ENCODE results near the gene AK4.

The AK4 gene

GRCh38 chr1:65254320-65255034, 106.5 kb downstream of the AK4 start:
- DNase-seq = peak; percentile 93

DNA sequence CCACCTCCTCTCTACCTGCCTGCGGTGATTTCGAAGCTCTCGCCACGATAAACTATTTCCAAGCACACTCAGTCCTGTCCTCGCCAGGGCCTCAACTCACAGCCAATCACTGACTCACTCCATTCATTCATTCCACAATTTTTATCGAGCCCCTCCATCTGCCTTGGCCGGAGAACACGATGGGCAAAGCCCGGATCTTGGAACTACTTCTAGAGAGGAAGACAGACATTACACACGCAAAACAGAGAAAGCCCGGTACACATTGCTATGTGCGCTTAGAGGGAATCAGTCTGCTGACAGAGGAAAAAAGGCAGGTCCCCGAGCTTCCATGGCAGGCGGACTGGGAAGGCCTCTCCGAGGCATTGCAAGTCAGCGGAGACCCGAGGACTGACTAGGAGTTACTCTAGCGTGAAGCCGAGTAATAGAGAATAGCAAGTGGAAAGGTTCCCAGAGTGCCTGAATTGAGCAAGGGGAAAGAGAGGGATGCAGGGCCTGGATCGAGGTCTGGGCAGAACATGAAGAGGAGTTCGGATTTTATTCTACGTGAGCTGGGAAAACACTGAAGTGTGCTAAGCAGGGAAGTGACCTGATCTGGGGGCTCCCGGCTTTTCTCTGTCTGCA, 107.1 kb downstream of the AK4 start:
- no peak for DNase-seq

GRCh38 chr1:65255656-65256050, 107.7 kb downstream of the AK4 start:
- no peak for DNase-seq

DNA sequence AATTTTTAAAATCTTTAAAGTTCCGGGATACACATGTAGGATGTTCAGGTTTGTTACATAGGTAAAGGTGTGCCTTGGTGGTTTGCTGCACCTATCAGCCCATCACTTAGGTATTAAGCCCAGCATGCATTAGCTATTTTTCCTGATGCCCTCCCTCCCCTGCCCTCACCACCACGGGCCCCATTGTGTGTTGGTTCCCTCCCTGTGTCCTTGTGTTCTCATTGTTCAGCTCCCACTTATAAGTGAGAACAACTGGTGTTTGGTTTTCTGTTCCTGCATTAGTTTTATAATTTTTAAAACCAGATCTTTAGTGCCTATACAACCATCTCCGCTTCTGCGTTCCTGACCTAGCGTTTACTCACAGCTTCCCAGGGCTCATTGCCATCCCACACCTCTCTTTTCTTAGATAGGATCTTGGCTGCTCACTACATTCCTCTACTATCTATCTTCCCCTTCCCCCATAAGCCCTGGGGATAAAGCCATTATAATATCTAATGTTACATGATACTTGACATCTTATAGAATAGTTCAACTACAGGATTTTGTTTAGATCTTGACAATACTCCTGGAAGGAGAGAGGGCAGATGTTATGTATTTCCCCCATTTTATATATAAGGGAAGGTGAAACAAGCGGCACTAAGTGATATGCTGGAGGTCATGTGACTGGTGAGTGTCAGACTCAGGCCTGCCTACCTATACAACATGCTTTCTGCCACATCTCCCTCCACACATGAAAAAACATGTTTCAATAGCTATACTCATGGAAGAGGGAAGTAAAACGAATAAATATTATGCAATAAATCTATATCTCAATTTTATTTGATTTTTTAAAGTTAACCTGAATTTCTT, 109.1 kb downstream of the AK4 start:
- DNase-seq = no peak

DNA sequence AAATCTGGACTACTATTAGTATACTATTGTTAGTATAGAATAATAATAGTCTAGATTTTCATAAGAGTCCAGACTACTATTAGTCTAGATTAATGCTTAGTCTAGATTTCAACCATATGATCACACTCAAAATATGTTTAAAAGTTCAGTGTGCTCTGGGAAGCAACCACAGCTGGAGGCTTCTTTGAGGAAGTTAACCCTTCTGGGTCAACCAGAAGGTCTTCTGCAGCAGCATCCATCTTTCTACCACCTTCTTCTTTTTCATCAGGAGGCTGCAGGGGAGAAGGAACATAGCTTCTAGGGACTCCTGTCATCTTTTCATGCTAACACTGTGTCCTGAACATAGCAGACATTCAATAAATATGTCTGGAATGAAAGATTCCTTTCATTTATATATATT, 110.1 kb downstream of the AK4 start:
- DNase-seq = no peak

DNA sequence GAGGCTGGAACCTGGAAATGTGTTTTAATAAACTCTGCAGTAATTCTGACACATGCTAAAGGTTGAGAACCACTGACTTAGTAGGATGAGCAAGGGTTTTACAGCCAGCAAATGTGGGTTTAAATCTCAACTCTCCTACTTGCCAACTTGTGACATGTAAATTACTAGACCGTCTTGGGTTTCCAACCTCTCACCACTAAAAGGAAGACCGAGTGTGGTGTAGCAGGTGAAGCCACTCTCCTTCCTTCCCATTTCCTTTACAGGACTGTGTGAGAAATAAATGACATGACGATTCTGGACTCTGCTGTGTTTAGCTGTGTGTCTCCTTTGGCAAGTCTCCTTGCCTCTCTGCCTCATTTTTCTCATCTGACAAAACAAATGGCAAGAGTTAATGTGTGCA, 111.8 kb downstream of the AK4 start:
- no peak for DNase-seq

- no peak for DNase-seq
Observed at GRCh38 chr1:65260851-65261473, 113.0 kb downstream of the AK4 start.

DNA sequence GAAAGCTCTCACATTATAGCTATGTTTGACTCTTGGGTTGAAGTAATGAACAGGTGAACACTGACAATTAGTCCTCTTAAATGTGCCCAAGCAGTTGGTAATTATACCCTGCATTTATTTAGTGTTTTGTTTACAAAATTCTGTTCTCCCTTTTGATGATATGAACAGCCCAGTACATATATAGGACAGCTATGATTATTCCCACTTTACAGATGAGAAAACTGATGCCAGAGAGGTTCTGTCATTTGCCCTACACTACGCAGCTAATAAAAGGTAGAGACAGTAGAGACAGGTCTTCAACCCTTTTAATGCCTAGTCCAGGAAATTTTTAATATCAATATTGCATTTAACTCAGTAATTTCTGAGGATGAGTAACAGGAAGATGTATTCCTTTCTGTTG, 115.3 kb downstream of the AK4 start:
- no peak for DNase-seq

DNA sequence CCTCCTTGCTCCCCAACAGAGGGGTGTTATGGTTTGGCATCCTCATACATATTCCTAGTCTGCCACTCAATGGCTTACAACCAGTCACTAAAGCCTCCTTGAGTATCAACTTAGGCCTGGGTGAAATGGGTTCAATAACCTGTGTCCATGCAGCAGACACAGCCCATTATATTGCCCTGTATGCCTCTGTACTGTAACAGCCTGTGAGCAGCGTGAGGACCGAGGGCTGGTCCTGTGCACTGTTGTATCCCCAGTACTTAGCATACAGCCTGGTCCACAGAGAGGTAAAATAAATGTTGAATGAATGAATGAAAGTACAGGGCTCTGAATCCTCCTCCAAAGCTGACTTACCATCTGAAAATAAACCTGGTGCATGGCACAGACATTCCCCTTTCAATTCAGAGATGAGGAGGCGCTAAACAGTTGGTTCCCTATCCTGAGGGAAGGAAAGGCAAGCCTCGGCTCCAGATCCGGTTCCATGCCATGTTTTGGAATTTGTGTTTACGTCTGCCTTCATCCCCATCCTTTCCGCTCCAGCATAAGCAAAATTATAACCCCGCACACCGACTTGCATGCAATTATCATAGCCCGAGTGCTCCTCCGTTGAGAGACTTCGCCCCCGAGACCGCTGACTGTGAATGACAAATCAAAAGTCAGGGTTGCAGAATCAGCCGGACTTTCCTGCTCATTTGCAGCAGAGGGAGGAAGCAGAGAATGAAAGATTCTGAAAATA, 116.4 kb downstream of the AK4 start:
- no peak for DNase-seq

GRCh38 chr1:65265296-65265650, 117.3 kb downstream of the AK4 start:
- no peak for DNase-seq

DNA sequence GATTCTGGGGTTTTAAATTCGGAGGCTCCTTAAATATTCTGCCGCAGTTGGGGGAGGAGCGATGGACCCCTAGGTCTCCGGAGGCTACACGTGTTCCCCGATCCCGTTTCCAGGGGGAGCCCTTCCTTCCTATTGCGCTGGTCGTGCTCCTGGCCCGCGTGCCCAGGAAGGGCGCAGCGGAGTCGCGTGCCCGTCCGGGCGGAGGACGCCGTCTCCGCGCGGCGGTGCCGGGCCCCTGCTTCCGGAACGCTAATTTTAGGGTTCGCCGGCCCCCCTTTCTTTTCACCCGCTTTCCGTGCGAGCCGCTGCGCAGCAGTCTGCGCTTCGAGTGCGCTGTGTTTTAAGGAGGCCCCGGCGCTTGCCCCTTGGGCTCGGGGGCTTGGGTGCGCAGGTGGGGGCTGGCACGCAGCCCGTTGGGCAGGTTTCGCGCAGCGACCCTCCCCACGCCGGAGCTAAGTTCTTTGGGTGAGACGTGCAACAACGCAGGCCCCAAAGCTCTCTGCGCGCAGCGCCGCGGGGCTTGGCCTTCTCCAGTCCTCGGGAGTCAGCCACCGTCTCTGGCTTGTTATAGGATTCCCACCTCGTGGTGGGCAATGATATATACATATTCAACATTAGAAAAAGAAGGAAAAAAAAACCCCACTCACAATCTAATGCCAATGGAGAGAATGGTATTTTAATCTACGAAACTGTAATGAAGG, 117.8 kb downstream of the AK4 start:
- peak; percentile 67 for DNase-seq

DNA sequence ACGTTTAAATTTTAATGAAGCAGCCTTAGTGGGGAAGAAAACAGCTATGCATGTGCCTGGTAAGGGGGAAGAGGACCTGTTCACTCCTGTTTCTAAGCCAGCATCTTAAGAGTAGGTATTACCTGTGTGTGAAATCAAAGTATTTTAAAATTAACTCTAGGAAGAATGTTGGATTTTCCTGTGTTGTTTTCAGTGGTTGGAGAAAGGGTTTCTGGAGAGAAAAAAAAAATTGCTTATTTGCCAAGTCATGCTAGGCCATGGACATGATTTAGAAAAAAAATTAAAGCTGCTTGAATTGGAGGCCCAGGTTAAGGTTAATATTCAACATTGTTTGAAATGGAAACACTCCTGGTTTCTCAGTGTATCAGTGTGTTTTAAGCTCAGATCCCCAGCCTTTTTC, 118.5 kb downstream of the AK4 start:
- no peak for DNase-seq

DNA sequence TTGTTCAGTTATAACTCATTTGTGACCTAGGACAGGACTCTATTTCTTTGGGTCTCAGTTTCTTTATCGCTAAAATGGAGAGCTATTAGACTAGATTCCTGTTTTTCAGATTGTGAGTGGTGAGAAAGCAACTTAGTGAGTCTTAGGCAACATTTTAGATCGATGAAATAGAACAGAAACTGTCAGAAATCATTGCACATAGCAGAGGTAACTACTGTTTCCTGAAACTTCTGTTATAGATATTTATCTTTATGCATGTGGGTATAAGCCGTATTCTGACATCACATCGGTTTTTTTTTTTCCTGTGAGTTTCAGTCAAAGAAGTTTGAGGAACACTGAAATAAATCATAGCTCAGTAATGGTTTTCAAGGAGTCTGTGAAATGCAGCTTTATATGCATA, 119.3 kb downstream of the AK4 start:
- DNase-seq = no peak

DNA sequence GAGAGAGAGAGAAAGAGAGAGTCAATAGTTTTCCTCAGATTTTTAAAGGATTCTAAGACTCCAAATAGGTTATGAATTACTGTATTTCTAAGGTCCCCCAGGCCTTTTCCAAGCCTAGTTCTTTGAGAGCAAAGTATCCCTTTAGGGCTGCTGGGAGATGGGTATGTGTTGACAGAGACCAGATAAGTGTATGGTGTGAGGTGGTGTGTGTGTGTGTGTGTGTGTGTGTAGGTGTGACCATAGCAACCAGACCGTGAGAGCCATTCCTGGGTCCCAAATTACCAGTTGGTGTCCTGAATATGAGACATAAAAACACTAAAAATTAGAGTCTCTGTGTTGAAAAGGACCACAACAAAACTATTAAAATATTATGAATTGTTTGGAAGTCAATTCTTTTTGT, 119.7 kb downstream of the AK4 start:
- DNase-seq = no peak

DNA sequence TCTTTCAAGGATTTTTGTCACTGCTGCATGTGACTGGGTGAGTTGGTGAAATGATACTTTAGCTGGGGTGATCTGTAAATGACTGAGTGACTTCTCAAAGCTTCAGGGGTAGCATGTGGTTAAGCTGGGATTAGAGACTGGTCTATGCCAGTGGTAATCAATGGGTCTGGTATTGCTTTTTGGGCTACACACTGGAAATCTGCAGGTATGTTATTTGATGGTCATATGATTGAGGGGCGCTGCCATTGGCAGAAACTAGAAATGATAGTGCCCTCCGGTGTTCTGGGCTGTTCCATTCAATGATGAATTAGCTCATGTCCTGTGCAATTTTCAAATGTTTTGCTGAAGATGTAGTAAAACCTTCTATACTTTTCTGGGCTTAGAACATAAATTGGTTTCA, 121.6 kb downstream of the AK4 start:
- DNase-seq = no peak

- no peak for DNase-seq
Observed at GRCh38 chr1:65276197-65276939, 128.4 kb downstream of the AK4 start.

GRCh38 chr1:65277605-65278347, 129.8 kb downstream of the AK4 start:
- no peak for DNase-seq

- DNase-seq = no peak
Observed at GRCh38 chr1:65278376-65279069, 130.5 kb downstream of the AK4 start.

DNA sequence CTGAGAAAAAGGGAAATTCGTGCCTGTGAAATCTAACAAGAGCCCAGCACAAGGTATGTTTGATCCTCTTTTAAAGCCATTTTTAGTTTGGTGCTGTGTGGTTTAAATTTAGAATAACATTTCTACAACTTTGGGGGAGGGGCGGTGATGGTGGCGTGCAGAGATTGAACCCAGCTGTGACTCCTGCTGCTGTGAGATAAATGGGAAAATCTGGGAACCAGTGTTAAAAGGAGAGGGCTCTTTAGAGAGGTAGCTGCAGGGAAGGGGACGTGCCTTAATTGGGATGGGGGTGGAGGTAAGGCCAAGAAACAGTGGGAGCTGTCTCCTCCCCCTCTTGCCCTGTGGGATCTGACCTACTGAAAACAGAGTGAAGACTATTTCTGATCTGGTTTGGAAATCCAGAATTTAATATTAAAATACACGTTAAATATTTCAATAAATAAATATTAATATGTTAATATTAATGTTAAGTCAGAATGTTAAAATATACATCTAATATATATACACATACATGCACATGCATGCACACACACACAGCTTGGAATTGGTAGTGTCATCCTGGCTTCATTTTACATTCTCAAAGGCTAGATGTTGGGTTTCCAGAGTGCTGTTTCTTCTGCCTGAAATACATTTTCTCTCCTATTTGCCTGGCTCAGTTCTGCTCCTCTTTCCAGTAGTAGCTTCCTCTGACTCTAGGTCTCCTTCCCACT, 131.2 kb downstream of the AK4 start:
- no peak for DNase-seq
